ENCODE results near the gene RASSF8. TPM values are rescaled to one million over a fixed set of nuclear protein-coding genes. Genes with fewer than 3 reads are reported as not detected.

The RASSF8 gene
- total RNA-seq, 1 donor from 2014 or later, result 19.0 TPM

GRCh38 chr12:25995906-25996305, 37.4 kb downstream of the RASSF8 start:
- TF ChIP-seq CTCF (IDR thresholded peaks at IDR 0.05; ENCODE audit: insufficient read depth, low read length, severe bottlenecking), result no peak
- Histone ChIP-seq H3K36me3 (ENCODE audit: control insufficient read depth, insufficient read depth, low read length) (no peaks in the 10 kb centered on the region), H3K4me3 (ENCODE audit: low read depth, low read length) (no peak overlapping the region), H3K27me3 (ENCODE audit: control insufficient read depth, insufficient read depth, low read length) (no peaks in the 10 kb centered on the region)
- FAIRE-seq (no peak), DNase-seq (ENCODE audit: low read depth) (no peak)

- no peak overlapping the region for H3K4me3 ChIP-seq (ENCODE audit: low read depth, low read length)
- no peak for DNase-seq (ENCODE audit: low read depth)
- H3K27me3 ChIP-seq (ENCODE audit: control insufficient read depth, insufficient read depth, low read length), result no peaks in the 10 kb centered on the region
- no peak for TF ChIP-seq CTCF (IDR thresholded peaks at IDR 0.05; ENCODE audit: insufficient read depth, low read length, severe bottlenecking)
- no peak for FAIRE-seq
- no peaks in the 10 kb centered on the region for H3K36me3 ChIP-seq (ENCODE audit: control insufficient read depth, insufficient read depth, low read length)
Measured at GRCh38 chr12:25996677-25997076, 38.2 kb downstream of the RASSF8 start.

GRCh38 chr12:25997201-25997963, 38.9 kb downstream of the RASSF8 start:
- DNase-seq (ENCODE audit: low read depth) (peak; percentile 65), FAIRE-seq (no peak)
- no peaks in the 10 kb centered on the region for H3K36me3 ChIP-seq (ENCODE audit: control insufficient read depth, insufficient read depth, low read length)
- TF ChIP-seq CTCF (IDR thresholded peaks at IDR 0.05; ENCODE audit: insufficient read depth, low read length, severe bottlenecking), result no peak
- no peak overlapping the region for H3K4me3 ChIP-seq (ENCODE audit: low read depth, low read length)
- H3K27me3 ChIP-seq (ENCODE audit: control insufficient read depth, insufficient read depth, low read length), result no peaks in the 10 kb centered on the region

GRCh38 chr12:26000898-26001297, 42.4 kb downstream of the RASSF8 start:
- peaks cover 2% of the 10 kb centered on the region for H3K36me3 ChIP-seq (ENCODE audit: control insufficient read depth, insufficient read depth, low read length)
- no peak for DNase-seq (ENCODE audit: low read depth)
- TF ChIP-seq CTCF (IDR thresholded peaks at IDR 0.05; ENCODE audit: insufficient read depth, low read length, severe bottlenecking), result no peak
- H3K4me3 ChIP-seq (ENCODE audit: low read depth, low read length), result no peak overlapping the region
- H3K27me3 ChIP-seq (ENCODE audit: control insufficient read depth, insufficient read depth, low read length), result no peaks in the 10 kb centered on the region
- FAIRE-seq, result no peak

GRCh38 chr12:26001530-26001929, 43.0 kb downstream of the RASSF8 start:
- TF ChIP-seq CTCF (IDR thresholded peaks at IDR 0.05; ENCODE audit: insufficient read depth, low read length, severe bottlenecking), result no peak
- H3K27me3 ChIP-seq (ENCODE audit: control insufficient read depth, insufficient read depth, low read length), result no peaks in the 10 kb centered on the region
- DNase-seq (ENCODE audit: low read depth) (no peak), FAIRE-seq (no peak)
- H3K4me3 ChIP-seq (ENCODE audit: low read depth, low read length), result no peak overlapping the region
- peaks cover 2% of the 10 kb centered on the region for H3K36me3 ChIP-seq (ENCODE audit: control insufficient read depth, insufficient read depth, low read length)

- no peak for FAIRE-seq
Measured at GRCh38 chr12:26003065-26003464, 44.6 kb downstream of the RASSF8 start.

More at GRCh38 chr12:26003065-26003464, 44.6 kb downstream of the RASSF8 start:
- Histone ChIP-seq H3K27me3 (ENCODE audit: control insufficient read depth, insufficient read depth, low read length) (no peaks in the 10 kb centered on the region), H3K4me3 (ENCODE audit: low read depth, low read length) (no peak overlapping the region), H3K36me3 (ENCODE audit: control insufficient read depth, insufficient read depth, low read length) (peaks cover 2% of the 10 kb centered on the region)
- DNase-seq (ENCODE audit: low read depth), result no peak
- no peak for TF ChIP-seq CTCF (IDR thresholded peaks at IDR 0.05; ENCODE audit: insufficient read depth, low read length, severe bottlenecking)

Measured in bronchial epithelial cell (primary cell).